ENCODE results near the gene AACS.

- TF ChIP-seq EZH2phosphoT487 (IDR thresholded peaks at IDR 0.05) = no peak
- TF ChIP-seq CTCF (IDR thresholded peaks at IDR 0.05) = no peak
Measured at GRCh38 chr12:125120566-125120965, 55.3 kb downstream of the AACS start.

Data from neural progenitor cell (in vitro differentiated cells).